Measurements from ENCODE around the gene PXMP4.

DNA sequence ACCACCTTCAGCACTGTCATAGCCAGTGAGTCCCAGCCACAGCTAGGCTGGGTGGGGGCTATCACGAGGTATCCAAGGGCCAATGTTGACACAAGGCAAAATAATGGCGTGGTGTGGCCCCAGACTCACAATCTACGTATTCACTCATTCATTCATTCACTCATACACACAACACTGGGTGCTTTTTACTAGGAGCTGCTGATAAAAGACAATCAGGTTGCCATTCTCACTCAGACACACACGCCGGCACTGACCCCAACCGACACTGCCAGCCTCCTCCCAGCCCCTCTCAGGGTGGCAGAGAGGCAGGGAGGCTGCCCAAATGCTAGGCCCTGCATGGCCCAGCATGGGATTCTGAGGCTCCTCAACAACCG lies 59.4 kb downstream of the PXMP4 start:
- TF ChIP-seq, protein P1, sequence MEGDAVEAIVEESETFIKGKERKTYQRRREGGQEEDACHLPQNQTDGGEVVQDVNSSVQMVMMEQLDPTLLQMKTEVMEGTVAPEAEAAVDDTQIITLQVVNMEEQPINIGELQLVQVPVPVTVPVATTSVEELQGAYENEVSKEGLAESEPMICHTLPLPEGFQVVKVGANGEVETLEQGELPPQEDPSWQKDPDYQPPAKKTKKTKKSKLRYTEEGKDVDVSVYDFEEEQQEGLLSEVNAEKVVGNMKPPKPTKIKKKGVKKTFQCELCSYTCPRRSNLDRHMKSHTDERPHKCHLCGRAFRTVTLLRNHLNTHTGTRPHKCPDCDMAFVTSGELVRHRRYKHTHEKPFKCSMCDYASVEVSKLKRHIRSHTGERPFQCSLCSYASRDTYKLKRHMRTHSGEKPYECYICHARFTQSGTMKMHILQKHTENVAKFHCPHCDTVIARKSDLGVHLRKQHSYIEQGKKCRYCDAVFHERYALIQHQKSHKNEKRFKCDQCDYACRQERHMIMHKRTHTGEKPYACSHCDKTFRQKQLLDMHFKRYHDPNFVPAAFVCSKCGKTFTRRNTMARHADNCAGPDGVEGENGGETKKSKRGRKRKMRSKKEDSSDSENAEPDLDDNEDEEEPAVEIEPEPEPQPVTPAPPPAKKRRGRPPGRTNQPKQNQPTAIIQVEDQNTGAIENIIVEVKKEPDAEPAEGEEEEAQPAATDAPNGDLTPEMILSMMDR (conservative IDR thresholded peaks at IDR 0.05; ENCODE audit: low read depth, low read length): no peak
- TF ChIP-seq EZH2 (IDR thresholded peaks at IDR 0.05; ENCODE audit: borderline replicate concordance, low read depth, low read length, poor library complexity, severe bottlenecking): no peak

Measured in A673 (cell line).